ENCODE data around the gene MPHOSPH8.

GRCh38 chr13:19681517-19681916 lies 48.1 kb downstream of the MPHOSPH8 start:
- TF ChIP-seq CTCF (IDR thresholded peaks at IDR 0.05; ENCODE audit: low read depth, low read length, missing input control) (no peak), HNF4A (conservative IDR thresholded peaks at IDR 0.05) (no peak), SP1 (IDR thresholded peaks at IDR 0.05) (no peak), ZBTB33 (IDR thresholded peaks at IDR 0.05) (no peak), ATF3 (IDR thresholded peaks at IDR 0.05) (no peak), MAX (IDR thresholded peaks at IDR 0.05) (no peak), RAD21 (IDR thresholded peaks at IDR 0.05) (no peak), GABPA (IDR thresholded peaks at IDR 0.05 in 1 of 2, conservative IDR thresholded peaks at IDR 0.05 in 1 of 2) (no peak), REST (IDR thresholded peaks at IDR 0.05) (no peak)

All from liver (tissue), 3 donors.